GM12891 (cell line): Measurements from ENCODE around the gene ELOF1.

ENCODE experiments used
- DNase-seq: peaks from one replicate; pipeline ENCODE4 v3.0.0; 2011; ENCODE audit warnings: low spot score; ENCODE audit not compliant: insufficient read length
- FAIRE-seq: peaks from 2 replicates; lab custom pipeline; 2011; peaks lifted over from hg19 to GRCh38; lab: Jason Lieb, UNC
- PAX5 ChIP-seq: IDR thresholded peaks from 2 replicates; pipeline ENCODE4 v1.6.1; 2011; ENCODE audit warnings: low read length, moderate library complexity, mild to moderate bottlenecking; ENCODE audit not compliant: insufficient read depth, severe bottlenecking
- POLR2A ChIP-seq: IDR thresholded peaks from 2 replicates; pipeline ENCODE4 v1.6.1; 2011; ENCODE audit warnings: low read depth, low read length, control low read depth
- POLR2AphosphoS5 ChIP-seq: IDR thresholded peaks from 2 replicates; pipeline ENCODE4 v1.6.1; 2011; ENCODE audit warnings: low read depth, low read length, control low read depth
- POU2F2 ChIP-seq: IDR thresholded peaks from 2 replicates; pipeline ENCODE4 v1.6.1; 2011; ENCODE audit warnings: low read depth, mild to moderate bottlenecking, control low read depth, low read length, moderate library complexity
- SPI1 ChIP-seq: IDR thresholded peaks from 2 replicates; pipeline ENCODE4 v1.6.1; 2011; ENCODE audit warnings: low read depth, low read length, control low read depth
- TAF1 ChIP-seq: IDR thresholded peaks from 2 replicates; pipeline ENCODE4 v1.6.1; 2011; ENCODE audit warnings: low read depth, low read length, control low read depth

The ELOF1 gene

GRCh38 chr19:11507370-11508078 lies 51.5 kb downstream of the ELOF1 start:
- TF ChIP-seq POLR2A = no peak
- no peak for TF ChIP-seq PAX5
- TF ChIP-seq SPI1 = no peak
- no peak for TF ChIP-seq POLR2AphosphoS5
- no peak for TF ChIP-seq POU2F2
- TF ChIP-seq TAF1 = no peak
- DNase-seq = no peak

GRCh38 chr19:11506967-11507366 lies 52.1 kb downstream of the ELOF1 start:
- FAIRE-seq = no peak
- TF ChIP-seq PAX5 = no peak
- DNase-seq = no peak

More at GRCh38 chr19:11507370-11508078, 51.5 kb downstream of the ELOF1 start:
- FAIRE-seq = no peak

DNA sequence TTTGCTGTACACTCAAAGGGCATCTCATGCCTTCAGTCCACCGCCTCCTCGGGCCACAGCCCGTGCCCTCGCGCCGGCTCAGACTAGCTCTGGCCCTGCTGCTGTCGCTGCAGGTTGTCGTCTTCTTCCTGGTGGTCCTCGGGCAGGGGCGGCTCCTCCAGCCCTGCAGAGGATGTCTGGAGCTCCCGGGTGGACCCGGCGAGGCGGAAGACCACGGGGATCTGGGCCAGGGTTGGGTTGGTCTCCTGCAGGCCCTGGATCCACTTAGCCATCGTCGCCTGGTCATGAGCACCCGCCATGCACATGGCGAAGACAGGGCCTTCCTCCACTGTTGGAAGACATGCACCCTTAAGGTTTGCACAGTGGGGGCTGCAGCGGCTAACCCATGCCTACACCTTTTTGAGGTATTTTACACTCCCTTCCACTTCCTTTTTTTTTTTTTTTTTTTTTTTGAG lies 52.9 kb downstream of the ELOF1 start:
- TF ChIP-seq POLR2A = no peak
- TF ChIP-seq SPI1 = peak; percentile 66; the same call in 1 of the 2 replicates
- no peak for TF ChIP-seq POLR2AphosphoS5
- FAIRE-seq (peak; percentile 70), DNase-seq (no peak)

DNA sequence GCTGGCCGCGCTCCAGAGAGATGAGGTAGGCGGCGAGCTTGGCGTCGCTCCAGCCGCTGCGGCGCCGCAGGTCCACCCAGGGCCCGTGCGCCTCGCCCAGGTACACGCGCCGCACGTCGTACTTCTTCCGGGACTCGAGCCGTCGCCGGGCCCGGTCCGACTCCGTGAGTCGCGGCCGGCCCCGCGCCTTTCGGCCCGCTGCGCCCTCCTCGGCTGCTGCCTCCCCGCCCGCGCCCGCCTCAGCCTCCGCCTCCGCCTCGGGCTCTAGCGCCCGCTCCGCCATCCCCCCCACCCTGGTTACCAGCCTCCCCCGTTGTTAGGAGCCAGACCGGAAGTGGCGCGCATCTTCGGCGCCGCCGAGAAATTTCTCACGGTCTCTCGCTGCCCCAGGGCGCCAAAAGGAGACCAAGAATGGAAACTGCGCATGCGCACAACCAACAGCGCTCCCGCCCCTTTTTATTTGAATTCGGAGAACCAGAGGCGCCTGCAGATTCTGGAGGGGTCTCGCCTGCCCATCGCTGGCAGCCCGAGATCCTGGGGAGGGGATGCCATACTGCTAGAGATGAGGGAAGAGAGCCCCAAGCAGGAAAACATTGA lies 53.4 kb downstream of the ELOF1 start, which contains the start of gene ZNF653:
Gene ZNF653 (minus strand): TSS at position 336 of the 597 bp plus-strand sequence. CDS start 53 bp downstream, at position 283.
- FAIRE-seq (no peak), DNase-seq (peak; percentile 96)
- no peak for TF ChIP-seq POLR2AphosphoS5
- no peak for TF ChIP-seq PAX5
- no peak; the same call in 1 of the 2 replicates for TF ChIP-seq TAF1
- peak; percentile 54; the same call in 1 of the 2 replicates for TF ChIP-seq POLR2A
- no peak for TF ChIP-seq SPI1
- 0 out of 2 replicates have a peak, but pooled peaks have one; percentile 30 for TF ChIP-seq POU2F2

DNA sequence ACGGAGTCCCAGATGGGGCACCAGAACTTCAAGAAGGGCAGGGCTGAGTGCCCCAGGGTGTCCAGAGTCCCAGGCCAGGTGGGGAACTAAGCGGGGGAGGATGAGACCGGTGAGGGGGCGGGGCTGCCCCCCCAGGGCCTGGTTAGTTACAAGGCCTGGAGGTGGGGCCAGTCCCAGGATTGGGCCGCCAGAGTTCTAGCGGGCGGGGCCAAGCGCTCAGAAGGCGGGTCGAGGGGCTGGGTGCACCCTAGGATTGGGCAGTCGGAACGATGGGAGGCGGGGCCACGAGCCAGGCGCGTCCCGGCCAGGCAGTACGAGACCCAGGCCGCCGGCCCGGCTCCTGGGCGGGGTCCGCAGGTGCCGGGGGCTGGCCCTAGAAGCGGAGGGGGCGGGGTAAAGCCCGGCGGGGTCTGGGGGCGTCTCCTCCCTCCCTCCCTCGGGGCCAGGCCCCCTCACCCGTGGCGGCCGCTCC lies 54.0 kb downstream of the ELOF1 start:
- DNase-seq (peak; percentile 99), FAIRE-seq (peak; percentile 98)
- TF ChIP-seq POLR2A = no peak
- no peak for TF ChIP-seq POLR2AphosphoS5
- no peak for TF ChIP-seq TAF1
- no peak for TF ChIP-seq PAX5
- TF ChIP-seq POU2F2 = no peak
- no peak for TF ChIP-seq SPI1

GRCh38 chr19:11504502-11505031 lies 54.5 kb downstream of the ELOF1 start:
- FAIRE-seq (no peak), DNase-seq (no peak)
- TF ChIP-seq PAX5 (no peak), TAF1 (no peak), SPI1 (no peak), POLR2AphosphoS5 (no peak), POU2F2 (no peak), POLR2A (no peak)
